Body of pancreas (tissue), 4 donors: Measurements from ENCODE around the gene HDDC3. TPM values are rescaled to one million over a fixed set of nuclear protein-coding genes. Genes with fewer than 3 reads are reported as not detected.
A peak's percentile ranks its signal among the peaks of the same experiment; 100 is the strongest.

Experiments used
- ATAC-seq: fragments of 150-250 bp; one replicate; pipeline ENCODE4 v1.9.1; 2016
- DNase-seq, 4 donors: peaks; one replicate each; pipeline ENCODE4 v3.0.0-alpha.2; 2019
- H3K27ac ChIP-seq, 4 donors: fragments of 200-600 bp; sonication (generic); 1 replicate in 3 of 4; 2 replicates in 1 of 4; pipeline versions ENCODE4 v1.5.1 to v1.6.1; 2016 to 2019; ENCODE audit warnings: mild to moderate bottlenecking in 1 of 4, mixed read lengths in 1 of 4, moderate library complexity in 1 of 4
- H3K27me3 ChIP-seq, 2 donors: fragments of 200-600 bp; sonication (generic); one replicate each; pipeline ENCODE4 v1.6.0; 2016; ENCODE audit warnings: mild to moderate bottlenecking in 1 of 2
- H3K36me3 ChIP-seq, 2 donors: fragments of 200-600 bp; sonication (generic); replicated peaks in 1 of 2; 2 replicates each; pipeline ENCODE4 v1.5.1; 2016; ENCODE audit warnings: low read depth in 2 of 2; ENCODE audit not compliant: insufficient read depth in 1 of 2
- H3K4me1 ChIP-seq: fragments of 200-600 bp; sonication (generic); one replicate; pipeline ENCODE4 v1.6.0; 2016
- H3K4me3 ChIP-seq, 2 donors: fragments of 200-600 bp; sonication (generic); 1 replicate in 1 of 2; 2 replicates in 1 of 2; pipeline ENCODE4 v1.5.1; 2016 to 2019
- H3K9me3 ChIP-seq, 3 donors: fragments of 200-600 bp; sonication (generic); 1 replicate in 2 of 3; 2 replicates in 1 of 3; pipeline ENCODE4 v1.5.1; 2016
- POLR2A ChIP-seq, 3 donors: fragments of 450-650 bp; IDR thresholded peaks; one replicate each; pipeline ENCODE4 v1.6.1; 2016; ENCODE audit warnings: antibody characterized with exemption in 3 of 3, mild to moderate bottlenecking in 2 of 3
- WGBS, 2 donors: methylation state at CpG; one replicate each; pipeline ENCODE4 v1.1.5; 2017; 5-methylcytosine and 5-hydroxymethylcytosine counted together
- intact Hi-C: fragments of 100-400 bp; cut with DNase I; formaldehyde crosslinking; loops from one replicate; pipeline ENCODE4 v1.15.1; 2023
- total RNA-seq, 2 donors: library from RNA; depleted of rRNA; stranded (reverse); fragments of >200 nt; gene quantifications; one replicate each; pipeline ENCODE4 v1.1.0, GENCODE V29; 2016
- TF ChIP-seq, protein P1 (sequence below), 7 experiments: fragments of 450-650 bp in 4 of 7; fragments of 200-600 bp in 3 of 7; sonication (generic) in 3 of 7; IDR thresholded peaks; one replicate each; pipeline ENCODE4 v1.5.1; 2016 to 2019; ENCODE audit warnings: antibody characterized with exemption in 7 of 7

HDDC3 gene, protein sequence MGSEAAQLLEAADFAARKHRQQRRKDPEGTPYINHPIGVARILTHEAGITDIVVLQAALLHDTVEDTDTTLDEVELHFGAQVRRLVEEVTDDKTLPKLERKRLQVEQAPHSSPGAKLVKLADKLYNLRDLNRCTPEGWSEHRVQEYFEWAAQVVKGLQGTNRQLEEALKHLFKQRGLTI
- 10 to 100 TPM; 13.8 to 14.5 TPM for total RNA-seq

DNA sequence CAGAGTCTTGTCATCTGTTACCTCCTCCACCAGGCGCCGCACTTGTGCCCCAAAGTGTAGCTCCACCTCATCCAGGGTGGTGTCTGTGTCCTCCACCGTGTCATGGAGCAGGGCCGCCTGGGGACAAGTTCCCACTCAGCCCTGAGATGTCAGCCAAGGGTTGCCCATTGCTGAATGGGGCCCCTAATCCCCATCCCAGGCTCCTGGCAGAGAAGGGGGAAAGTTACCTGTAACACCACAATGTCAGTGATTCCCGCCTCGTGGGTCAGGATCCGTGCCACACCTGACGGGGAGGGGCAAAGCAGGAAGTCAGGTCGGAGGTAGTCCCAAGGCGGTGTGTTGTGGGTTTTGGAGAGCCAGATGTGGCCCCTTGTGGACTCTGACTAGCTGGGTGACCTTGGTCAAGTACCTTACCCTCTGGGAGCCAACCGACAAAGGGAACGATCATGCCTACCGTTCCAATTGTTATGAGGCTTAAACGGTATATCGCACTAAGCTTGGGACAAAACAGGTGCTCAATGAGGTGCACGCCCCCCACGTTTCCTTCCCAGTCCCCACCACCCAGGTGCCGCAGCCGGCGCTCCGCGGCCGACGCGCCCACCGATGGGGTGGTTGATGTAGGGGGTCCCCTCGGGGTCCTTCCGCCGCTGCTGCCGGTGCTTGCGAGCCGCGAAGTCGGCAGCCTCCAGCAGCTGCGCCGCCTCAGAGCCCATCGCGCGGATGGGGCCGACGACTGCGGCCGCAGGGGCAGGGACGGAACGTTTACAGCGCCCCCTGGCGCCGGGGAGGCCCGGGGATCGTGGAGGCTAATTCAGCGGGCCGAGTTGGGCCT is at the start of gene HDDC3:
Gene HDDC3 (minus strand): TSS at position 722 of the 832 bp plus-strand sequence. CDS start 9 bp downstream, at position 713.
- DNase-seq, result peak; percentile 91 to 94 (median 91)
- peak within 1 kb of the TSS; percentile 79 to 98 (median 91) for H3K27ac ChIP-seq
- H3K4me1 ChIP-seq, result peaks cover 55% of the 10 kb centered on the region
- intact Hi-C loops, result no loop called here
- TF ChIP-seq POLR2A (IDR thresholded peaks at IDR 0.05), result peak; percentile 77 to 91 (median 91)
- TF ChIP-seq, protein P1, sequence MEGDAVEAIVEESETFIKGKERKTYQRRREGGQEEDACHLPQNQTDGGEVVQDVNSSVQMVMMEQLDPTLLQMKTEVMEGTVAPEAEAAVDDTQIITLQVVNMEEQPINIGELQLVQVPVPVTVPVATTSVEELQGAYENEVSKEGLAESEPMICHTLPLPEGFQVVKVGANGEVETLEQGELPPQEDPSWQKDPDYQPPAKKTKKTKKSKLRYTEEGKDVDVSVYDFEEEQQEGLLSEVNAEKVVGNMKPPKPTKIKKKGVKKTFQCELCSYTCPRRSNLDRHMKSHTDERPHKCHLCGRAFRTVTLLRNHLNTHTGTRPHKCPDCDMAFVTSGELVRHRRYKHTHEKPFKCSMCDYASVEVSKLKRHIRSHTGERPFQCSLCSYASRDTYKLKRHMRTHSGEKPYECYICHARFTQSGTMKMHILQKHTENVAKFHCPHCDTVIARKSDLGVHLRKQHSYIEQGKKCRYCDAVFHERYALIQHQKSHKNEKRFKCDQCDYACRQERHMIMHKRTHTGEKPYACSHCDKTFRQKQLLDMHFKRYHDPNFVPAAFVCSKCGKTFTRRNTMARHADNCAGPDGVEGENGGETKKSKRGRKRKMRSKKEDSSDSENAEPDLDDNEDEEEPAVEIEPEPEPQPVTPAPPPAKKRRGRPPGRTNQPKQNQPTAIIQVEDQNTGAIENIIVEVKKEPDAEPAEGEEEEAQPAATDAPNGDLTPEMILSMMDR (IDR thresholded peaks at IDR 0.05), result peak; percentile 91 to 97 (median 93)
- WGBS, 2 donors, result 0% methylated on average over 6 to 52 of the region's 52 CpGs
- no peaks in the 10 kb centered on the region for H3K9me3 ChIP-seq
- no peaks in the 10 kb centered on the region for H3K27me3 ChIP-seq
- peak; percentile 64 for ATAC-seq
- H3K4me3 ChIP-seq, result peak within 1 kb of the TSS; percentile 45 to 78
- H3K36me3 ChIP-seq, result no peaks in the 10 kb centered on the region

DNA sequence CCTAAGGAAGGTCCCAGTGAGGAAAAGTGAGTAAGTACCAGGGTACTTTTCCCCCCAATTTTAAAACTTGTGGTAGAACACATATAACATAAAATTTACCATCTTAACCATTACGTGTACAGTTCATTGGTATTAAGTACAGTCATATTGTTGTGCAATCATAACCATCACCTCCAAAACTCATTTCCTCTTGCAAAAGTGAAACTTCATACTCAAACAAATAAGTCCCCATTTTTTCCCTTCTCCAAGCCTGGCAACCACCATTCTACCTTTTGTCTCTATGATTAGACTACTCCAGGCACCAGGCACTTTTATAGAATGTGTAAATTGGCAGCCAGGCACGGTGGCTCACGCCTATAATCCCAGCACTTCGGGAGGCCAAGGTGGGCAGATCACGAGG is 49.8 kb upstream of the HDDC3 start:
- intact Hi-C loops, result no loop called here
- H3K4me3 ChIP-seq, result no peak overlapping the region
- 89 to 93% methylated on average over 5 of the region's 5 CpGs for WGBS, 2 donors
- no peaks in the 10 kb centered on the region for H3K4me1 ChIP-seq
- DNase-seq (no peak), ATAC-seq (no peak)
- H3K27me3 ChIP-seq, result no peaks in the 10 kb centered on the region
- H3K36me3 ChIP-seq, result no peaks in the 10 kb centered on the region
- TF ChIP-seq POLR2A (IDR thresholded peaks at IDR 0.05), result no peak
- TF ChIP-seq, protein P1 (IDR thresholded peaks at IDR 0.05), result no peak
- no peak overlapping the region for H3K27ac ChIP-seq
- no peaks in the 10 kb centered on the region for H3K9me3 ChIP-seq

DNA sequence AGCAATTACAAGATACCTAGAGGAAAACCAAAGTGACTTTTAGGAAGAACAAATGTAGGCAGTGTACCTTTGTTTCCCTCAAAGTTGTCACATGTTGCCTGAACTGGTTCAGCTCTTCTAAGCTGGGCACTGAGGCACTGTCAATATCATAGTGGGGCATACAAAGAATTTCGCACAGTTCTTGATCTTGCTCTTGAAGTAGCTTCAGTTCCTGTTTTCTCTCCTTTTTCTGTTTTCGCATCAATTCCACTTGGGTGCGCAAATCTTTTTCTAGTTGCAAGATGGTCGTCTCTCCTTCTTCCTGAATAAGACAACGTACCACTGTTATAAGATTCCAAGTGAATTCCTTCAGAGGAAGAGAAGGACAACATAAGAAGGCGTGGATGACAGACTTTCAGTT is 49.3 kb upstream of the HDDC3 start:
- no peak for TF ChIP-seq POLR2A (IDR thresholded peaks at IDR 0.05)
- TF ChIP-seq, protein P1 (IDR thresholded peaks at IDR 0.05), result no peak
- intact Hi-C loops, result no loop called here
- Histone ChIP-seq H3K4me1 (no peaks in the 10 kb centered on the region), H3K4me3 (no peak overlapping the region), H3K9me3 (no peaks in the 10 kb centered on the region), H3K36me3 (no peaks in the 10 kb centered on the region), H3K27me3 (no peaks in the 10 kb centered on the region), H3K27ac (no peak overlapping the region)
- DNase-seq (no peak), ATAC-seq (no peak)
- WGBS, 2 donors, result 84 to 91% methylated on average over 6 of the region's 6 CpGs

DNA sequence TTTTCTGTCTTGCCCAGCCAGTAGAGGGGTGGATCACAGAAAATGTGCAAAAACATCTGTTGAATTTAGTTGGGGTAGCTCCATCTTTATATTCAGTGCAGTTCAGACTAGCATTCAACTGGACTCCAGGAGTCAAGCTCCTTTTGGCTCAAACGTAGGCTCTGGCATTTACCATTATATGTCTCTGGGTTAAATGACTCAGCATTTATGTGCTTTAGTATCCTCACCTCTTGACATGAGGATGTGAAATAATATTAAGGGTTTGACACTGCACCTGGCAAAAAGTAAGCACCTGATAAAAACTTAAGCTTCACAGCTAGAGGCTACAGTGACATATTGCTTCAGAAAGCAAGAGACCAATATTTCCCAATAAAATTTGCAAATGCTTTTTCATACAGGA is 47.2 kb upstream of the HDDC3 start:
- no peak overlapping the region for H3K27ac ChIP-seq
- no peaks in the 10 kb centered on the region for H3K27me3 ChIP-seq
- H3K4me3 ChIP-seq, result no peak overlapping the region
- 29 to 46% methylated on average over 1 of the region's 1 CpG for WGBS, 2 donors
- intact Hi-C loops, result no loop called here
- no peaks in the 10 kb centered on the region for H3K9me3 ChIP-seq
- ATAC-seq (no peak), DNase-seq (no peak)
- H3K4me1 ChIP-seq, result no peaks in the 10 kb centered on the region
- TF ChIP-seq POLR2A (IDR thresholded peaks at IDR 0.05), result no peak
- TF ChIP-seq, protein P1 (IDR thresholded peaks at IDR 0.05), result no peak
- no peaks in the 10 kb centered on the region for H3K36me3 ChIP-seq
